Smooth muscle cell of the brain vasculature (primary cell): Measurements from ENCODE around the gene NRXN3.

Source experiments
- DNase-seq: peaks from one replicate; pipeline ENCODE4 v3.0.0-alpha.2; 2012; ENCODE audit warnings: low read depth, low spot score

Gene NRXN3

GRCh38 chr14:79201564-79202207, 1031.5 kb downstream of the NRXN3 start:
- no peak for DNase-seq

- DNase-seq = no peak
Measured at GRCh38 chr14:79204591-79204990, 1034.4 kb downstream of the NRXN3 start.

GRCh38 chr14:79209418-79209817, 1039.2 kb downstream of the NRXN3 start:
- DNase-seq = no peak

GRCh38 chr14:79225815-79226214, 1055.6 kb downstream of the NRXN3 start:
- no peak for DNase-seq

- no peak for DNase-seq
Measured at GRCh38 chr14:79229383-79229909, 1059.3 kb downstream of the NRXN3 start.

GRCh38 chr14:79242666-79243065, 1072.5 kb downstream of the NRXN3 start:
- DNase-seq = no peak

- no peak for DNase-seq
Measured at GRCh38 chr14:79246173-79246572, 1076.0 kb downstream of the NRXN3 start.

GRCh38 chr14:79248126-79248525, 1078.0 kb downstream of the NRXN3 start:
- no peak for DNase-seq

GRCh38 chr14:79248771-79249170, 1078.6 kb downstream of the NRXN3 start:
- DNase-seq = no peak

- DNase-seq = no peak
Measured at GRCh38 chr14:79251278-79251677, 1081.1 kb downstream of the NRXN3 start.

GRCh38 chr14:79253576-79253975, 1083.4 kb downstream of the NRXN3 start:
- no peak for DNase-seq

GRCh38 chr14:79254069-79254775, 1084.0 kb downstream of the NRXN3 start:
- no peak for DNase-seq

GRCh38 chr14:79256380-79256779, 1086.2 kb downstream of the NRXN3 start:
- DNase-seq = no peak

GRCh38 chr14:79260406-79260805, 1090.2 kb downstream of the NRXN3 start:
- DNase-seq = no peak

GRCh38 chr14:79265366-79265946, 1095.3 kb downstream of the NRXN3 start:
- DNase-seq = no peak

- no peak for DNase-seq
Measured at GRCh38 chr14:79270361-79270760, 1100.2 kb downstream of the NRXN3 start.

- no peak for DNase-seq
Measured at GRCh38 chr14:79271122-79271521, 1100.9 kb downstream of the NRXN3 start.

- DNase-seq = no peak
Measured at GRCh38 chr14:79274641-79275291, 1104.6 kb downstream of the NRXN3 start.

- DNase-seq = no peak
Measured at GRCh38 chr14:79275292-79275655, 1105.1 kb downstream of the NRXN3 start.

GRCh38 chr14:79278286-79278797, 1108.2 kb downstream of the NRXN3 start:
- no peak for DNase-seq

GRCh38 chr14:79278798-79279644, 1108.8 kb downstream of the NRXN3 start:
- peak; percentile 33 for DNase-seq
